Measurements from ENCODE around the gene IQGAP1.

GRCh38 chr15:90547540-90547939 lies 159.5 kb downstream of the IQGAP1 start:
- TF ChIP-seq EZH2 (IDR thresholded peaks at IDR 0.05; ENCODE audit: borderline replicate concordance) (no peak), CTCF (IDR thresholded peaks at IDR 0.05; ENCODE audit: poor library complexity) (no peak), EZH2phosphoT487 (IDR thresholded peaks at IDR 0.05; ENCODE audit: low read depth, severe bottlenecking, unreplicated experiment) (no peak)

All from hepatocyte (in vitro differentiated cells).